ENCODE results near the gene KRT36.

GRCh38 chr17:41480581-41480980 lies 9.1 kb downstream of the KRT36 start:
- TF ChIP-seq CTCF (conservative IDR thresholded peaks at IDR 0.05 in 1 of 2, IDR thresholded peaks at IDR 0.05 in 1 of 2; ENCODE audit: extremely low read depth in 1 of 2, insufficient read depth in 1 of 2, low read depth in 1 of 2, low read length in 2 of 2) (no peak), EZH2 (IDR thresholded peaks at IDR 0.05; ENCODE audit: borderline replicate concordance, low read length) (no peak)
